ENCODE results near the gene TUFT1.
A peak's percentile ranks its signal among the peaks of the same experiment; 100 is the strongest.

GRCh38 chr1:151540982-151541377, 871 bp downstream of the TUFT1 start:
- peak in 1 of 3 donors; percentile 8 for TF ChIP-seq POLR2AphosphoS5 (IDR thresholded peaks at IDR 0.05)
- TF ChIP-seq, protein P1, sequence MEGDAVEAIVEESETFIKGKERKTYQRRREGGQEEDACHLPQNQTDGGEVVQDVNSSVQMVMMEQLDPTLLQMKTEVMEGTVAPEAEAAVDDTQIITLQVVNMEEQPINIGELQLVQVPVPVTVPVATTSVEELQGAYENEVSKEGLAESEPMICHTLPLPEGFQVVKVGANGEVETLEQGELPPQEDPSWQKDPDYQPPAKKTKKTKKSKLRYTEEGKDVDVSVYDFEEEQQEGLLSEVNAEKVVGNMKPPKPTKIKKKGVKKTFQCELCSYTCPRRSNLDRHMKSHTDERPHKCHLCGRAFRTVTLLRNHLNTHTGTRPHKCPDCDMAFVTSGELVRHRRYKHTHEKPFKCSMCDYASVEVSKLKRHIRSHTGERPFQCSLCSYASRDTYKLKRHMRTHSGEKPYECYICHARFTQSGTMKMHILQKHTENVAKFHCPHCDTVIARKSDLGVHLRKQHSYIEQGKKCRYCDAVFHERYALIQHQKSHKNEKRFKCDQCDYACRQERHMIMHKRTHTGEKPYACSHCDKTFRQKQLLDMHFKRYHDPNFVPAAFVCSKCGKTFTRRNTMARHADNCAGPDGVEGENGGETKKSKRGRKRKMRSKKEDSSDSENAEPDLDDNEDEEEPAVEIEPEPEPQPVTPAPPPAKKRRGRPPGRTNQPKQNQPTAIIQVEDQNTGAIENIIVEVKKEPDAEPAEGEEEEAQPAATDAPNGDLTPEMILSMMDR (IDR thresholded peaks at IDR 0.05): peak in 1 of 7 experiments; percentile 6

Data from stomach (tissue), 4 donors.